ENCODE results near the gene APOL2. TPM values are rescaled to one million over a fixed set of nuclear protein-coding genes. Genes with fewer than 3 reads are reported as not detected.
A peak's percentile ranks its signal among the peaks of the same experiment; 100 is the strongest.
"Not testable (repeated sequence)": the region's sequence is repeated elsewhere in the genome, so short reads cannot be mapped to it uniquely, and the experiment has no call there.

Gene APOL2
- total RNA-seq, 1 donor = 78.2 TPM

- peak overlapping the region; percentile 68 for H3K4me3 ChIP-seq (ENCODE audit: low read depth, low read length)
- no peak for TF ChIP-seq CTCF (IDR thresholded peaks at IDR 0.05; ENCODE audit: insufficient read depth, low read depth, low read length)
- peak; percentile 46 for DNase-seq (ENCODE audit: low read depth)
These were observed 14.5 kb upstream of the APOL2 start for GRCh38 chr22:36253523-36254490.

- no peak for TF ChIP-seq CTCF (IDR thresholded peaks at IDR 0.05; ENCODE audit: insufficient read depth, low read depth, low read length)
- H3K4me3 ChIP-seq (ENCODE audit: low read depth, low read length) = peak within 1 kb of the TSS; percentile 68
- peak; percentile 81 for DNase-seq (ENCODE audit: low read depth)
These were observed 13.6 kb upstream of the APOL2 start, which contains the start of gene APOL1 for GRCh38 chr22:36252754-36253522. APOL1 (plus strand) TSS chr22:36253133; CDS start chr22:36254956, 1,823 bp downstream.

GRCh38 chr22:36251979-36252608 is 12.8 kb upstream of the APOL2 start:
- not testable (repeated sequence) for H3K4me3 ChIP-seq (ENCODE audit: low read depth, low read length); DNase-seq (ENCODE audit: low read depth)

GRCh38 chr22:36250292-36250960 is 11.1 kb upstream of the APOL2 start:
- H3K4me3 ChIP-seq (ENCODE audit: low read depth, low read length); DNase-seq (ENCODE audit: low read depth): not testable (repeated sequence)

- no peak for TF ChIP-seq CTCF (IDR thresholded peaks at IDR 0.05; ENCODE audit: insufficient read depth, low read depth, low read length)
- H3K4me3 ChIP-seq (ENCODE audit: low read depth, low read length) = no peak overlapping the region
- no peak for DNase-seq (ENCODE audit: low read depth)
These were observed 9.8 kb upstream of the APOL2 start for GRCh38 chr22:36249160-36249559.

- no peak overlapping the region for H3K4me3 ChIP-seq (ENCODE audit: low read depth, low read length)
- no peak for DNase-seq (ENCODE audit: low read depth)
- TF ChIP-seq CTCF (IDR thresholded peaks at IDR 0.05; ENCODE audit: insufficient read depth, low read depth, low read length) = no peak
These were observed 8.6 kb upstream of the APOL2 start for GRCh38 chr22:36247955-36248354.

- TF ChIP-seq CTCF (IDR thresholded peaks at IDR 0.05; ENCODE audit: insufficient read depth, low read depth, low read length) = no peak
- DNase-seq (ENCODE audit: low read depth) = no peak
- no peak overlapping the region for H3K4me3 ChIP-seq (ENCODE audit: low read depth, low read length)
These were observed 7.4 kb upstream of the APOL2 start for GRCh38 chr22:36246718-36247117.
